Endothelial cell of umbilical vein (primary cell): ENCODE measurements around the gene SLC7A6OS. TPM values are rescaled to one million over a fixed set of nuclear protein-coding genes. Genes with fewer than 3 reads are reported as not detected.

Experiments used
- BruUV-seq: library from RNA; stranded (reverse); fragments of 400-500 nt; replicated peaks from 2 replicates; lab custom pipeline; 2021; lab: Mats Ljungman, UMichigan
- CTCF ChIA-PET: fragments of 300-600, 350-600 bp; sonication (Branson Sonifier 250); formaldehyde crosslinking; loops from one replicate; lab custom pipeline; 2021; ENCODE audit warnings: antibody characterized with exemption, inconsistent platforms; lab: Charles Lee
- POLR2A ChIA-PET: fragments of 300-600, 350-600 bp; sonication (Branson Sonifier 250); formaldehyde crosslinking; loops from one replicate; lab custom pipeline; 2021; ENCODE audit warnings: antibody characterized with exemption, inconsistent platforms; lab: Charles Lee
- DNase-seq: peaks from one replicate; pipeline ENCODE4 v3.0.0-alpha.2; 2011; ENCODE audit warnings: low read depth, low spot score
- FAIRE-seq: peaks from 2 replicates; lab custom pipeline; 2011; peaks lifted over from hg19 to GRCh38; lab: Jason Lieb, UNC
- H2AFZ ChIP-seq: 2 replicates; pipeline ENCODE4 v1.6.0; 2012; ENCODE audit warnings: low read depth, low read length, control low read depth, inconsistent platforms
- H3K27ac ChIP-seq: 2 replicates; pipeline ENCODE4 v1.5.1; 2011; ENCODE audit warnings: low read depth, mild to moderate bottlenecking, control low read depth, low read length, moderate library complexity; ENCODE audit not compliant: insufficient read depth
- H3K27me3 ChIP-seq, 2 experiments: 2 replicates each; pipeline versions ENCODE4 v1.6.0 to v1.6.1; 2011; ENCODE audit warnings: low read length in 2 of 2, mixed read lengths in 1 of 2; ENCODE audit not compliant: control insufficient read depth in 2 of 2, insufficient read depth in 2 of 2
- H3K36me3 ChIP-seq, 2 experiments: 2 replicates in 1 of 2; 3 replicates in 1 of 2; pipeline ENCODE4 v1.5.1; 2011; ENCODE audit warnings: low read length in 2 of 2, mild to moderate bottlenecking in 1 of 2, moderate library complexity in 1 of 2; ENCODE audit not compliant: control insufficient read depth in 2 of 2, insufficient read depth in 2 of 2; ENCODE audit errors: extremely low read depth in 1 of 2
- H3K4me1 ChIP-seq: 3 replicates; pipeline ENCODE4 v1.5.1; 2011; ENCODE audit warnings: mild to moderate bottlenecking, low read length; ENCODE audit not compliant: control insufficient read depth, insufficient read depth; ENCODE audit errors: extremely low read depth
- H3K4me2 ChIP-seq: 2 replicates; pipeline ENCODE4 v1.6.1; 2011; ENCODE audit warnings: low read length, control low read depth, mixed read lengths; ENCODE audit not compliant: insufficient read depth
- H3K4me3 ChIP-seq, 3 experiments: fragments of 200-600 bp in 1 of 3; sonication (generic), shearing (Covaris generic) in 1 of 3; replicated peaks in 1 of 3; 2 replicates each; pipeline ENCODE4 v1.5.1; 2011 to 2016; ENCODE audit warnings: control low read depth in 3 of 3, low read length in 3 of 3, mild to moderate bottlenecking in 2 of 3, inconsistent platforms in 1 of 3, low read depth in 1 of 3, moderate library complexity in 1 of 3; ENCODE audit not compliant: insufficient read depth in 1 of 3
- H3K79me2 ChIP-seq: 2 replicates; pipeline ENCODE4 v1.6.0; 2012; ENCODE audit warnings: low read length, inconsistent platforms; ENCODE audit not compliant: control insufficient read depth, insufficient read depth
- H3K9ac ChIP-seq: replicated peaks from 2 replicates; pipeline ENCODE3; 2011; ENCODE audit warnings: low read length, control low read depth; ENCODE audit not compliant: insufficient read depth; ENCODE audit errors: extremely low read depth
- H3K9me1 ChIP-seq: replicated peaks from 3 replicates; pipeline ENCODE4 v1.6.0; 2011; ENCODE audit warnings: mild to moderate bottlenecking, low read length; ENCODE audit not compliant: control insufficient read depth, insufficient read depth; ENCODE audit errors: extremely low read depth
- H3K9me3 ChIP-seq: replicated peaks from 2 replicates; pipeline ENCODE4 v1.5.1; 2012; ENCODE audit warnings: low read length, inconsistent platforms; ENCODE audit not compliant: control insufficient read depth, insufficient read depth
- H4K20me1 ChIP-seq: replicated peaks from 2 replicates; pipeline ENCODE3; 2011; ENCODE audit warnings: mild to moderate bottlenecking, low read length; ENCODE audit not compliant: control insufficient read depth, insufficient read depth; ENCODE audit errors: extremely low read depth
- CTCF ChIP-seq, 2 donors: IDR thresholded peaks; 1 replicate in 1 of 2; 2 replicates in 1 of 2; pipeline ENCODE4 v1.5.1; 2011; ENCODE audit warnings: low read length in 2 of 2, mild to moderate bottlenecking in 2 of 2, moderate library complexity in 2 of 2, control low read depth in 1 of 2, inconsistent platforms in 1 of 2, low read depth in 1 of 2; ENCODE audit not compliant: insufficient read depth in 1 of 2; ENCODE audit errors: extremely low read depth in 1 of 2
- EZH2 ChIP-seq: IDR thresholded peaks from 2 replicates; pipeline ENCODE4 v1.6.1; 2012; ENCODE audit warnings: borderline replicate concordance, low read depth, mild to moderate bottlenecking, moderate library complexity, low read length, inconsistent platforms; ENCODE audit not compliant: severe bottlenecking
- FOS ChIP-seq: IDR thresholded peaks from 2 replicates; pipeline ENCODE4 v1.6.1; 2011; ENCODE audit warnings: mild to moderate bottlenecking, low read length, moderate library complexity, borderline replicate concordance; ENCODE audit not compliant: insufficient read depth
- GATA2 ChIP-seq: IDR thresholded peaks from 2 replicates; pipeline ENCODE4 v1.7.0; 2011; ENCODE audit warnings: low read depth, mild to moderate bottlenecking, moderate library complexity, mixed read lengths, low read length; ENCODE audit not compliant: insufficient read length, insufficient read depth
- JUN ChIP-seq: IDR thresholded peaks from 2 replicates; pipeline ENCODE4 v1.6.1; 2011; ENCODE audit warnings: borderline replicate concordance, low read depth; ENCODE audit not compliant: insufficient read length, insufficient read depth
- MAX ChIP-seq: IDR thresholded peaks from 2 replicates; pipeline ENCODE4 v1.6.1; 2011; ENCODE audit not compliant: insufficient read depth, insufficient read length
- MYC ChIP-seq: IDR thresholded peaks from one replicate; pipeline ENCODE4 v1.6.1; 2011; ENCODE audit warnings: mild to moderate bottlenecking, low read depth, low read length
- POLR2A ChIP-seq: IDR thresholded peaks from 2 replicates; pipeline ENCODE4 v1.6.1; 2012; ENCODE audit warnings: low read depth, mild to moderate bottlenecking, control low read depth, low read length
- POLR2AphosphoS5 ChIP-seq: IDR thresholded peaks from 2 replicates; pipeline ENCODE4 v1.6.1; 2012; ENCODE audit warnings: low read depth, mild to moderate bottlenecking, control low read depth, low read length, moderate library complexity; ENCODE audit not compliant: insufficient read depth
- dilution Hi-C: fragments of 300-500 bp; cut with MboI; formaldehyde crosslinking; loops from one replicate; pipeline ENCODE4 v1.15.0; 2019; ENCODE audit warnings: low sequenced_read_pairs; ENCODE audit not compliant: extremely low pct_ligation_motif_present
- intact Hi-C: fragments of 100-400 bp; cut with micrococcal nuclease; formaldehyde crosslinking; loops from one replicate; pipeline ENCODE4 v1.10.0; 2022
- polyA plus RNA-seq, 4 experiments: library from polyadenylated mRNA; depleted of rRNA in 3 of 4; stranded (reverse) in 3 of 4; unstranded in 1 of 4; fragments of >200 nt; gene quantifications; 2 replicates each; pipeline versions ENCODE4 v1.2.1 to v1.2.3, GENCODE V29; 2011 to 2012; ENCODE audit warnings: missing spikeins in 1 of 4
- total RNA-seq: library from RNA; stranded (reverse); gene quantifications from 2 replicates; pipeline ENCODE4 v1.2.3, GENCODE V29; 2021

Gene SLC7A6OS
- total and polyA plus RNA-seq, 2 donors (not counting 3 experiments of a cell fraction or from before 2014, with no cell fraction given), result 8.3 to 22.9 TPM

GRCh38 chr16:68274441-68274840 is 36.3 kb downstream of the SLC7A6OS start:
- no peak overlapping the region for H3K27ac ChIP-seq
- dilution Hi-C loops (no loop called here), intact Hi-C loops (no loop called here)
- no peak overlapping the region for H3K9ac ChIP-seq
- no TSS peak for BruUV-seq
- no peaks in the 10 kb centered on the region for H3K9me1 ChIP-seq
- H3K27me3 ChIP-seq, result no peaks in the 10 kb centered on the region
- H3K9me3 ChIP-seq, result no peaks in the 10 kb centered on the region
- H3K79me2 ChIP-seq, result peaks cover 65% of the 10 kb centered on the region
- POLR2A ChIA-PET, result no interaction called here
- DNase-seq, result no peak
- H2AFZ ChIP-seq, result no peak overlapping the region
- CTCF ChIA-PET, result interaction anchor here (1.0 to 4.0 kb wide), 4 partner anchors 12 to 54 kb away, joined by 3 to 27 read pairs (median 4); partner anchors contain the start of gene SLC7A6
- H3K4me2 ChIP-seq, result no peak overlapping the region
- H3K4me1 ChIP-seq, result no peaks in the 10 kb centered on the region
- TF ChIP-seq MYC (no peak), JUN (no peak), MAX (no peak), CTCF (IDR thresholded peaks at IDR 0.05; ENCODE audit: extremely low read depth in 1 of 2, insufficient read depth in 1 of 2, low read depth in 1 of 2, low read length in 2 of 2) (no peak), EZH2 (no peak), POLR2A (no peak), FOS (no peak), POLR2AphosphoS5 (no peak), GATA2 (no peak)
- peaks cover 0 to 26% of the 10 kb centered on the region in 2 experiments for H3K36me3 ChIP-seq
- no peak overlapping the region for H3K4me3 ChIP-seq
- no peaks in the 10 kb centered on the region for H4K20me1 ChIP-seq
- FAIRE-seq, result no peak
